ENCODE results near the gene LACRT. TPM values are rescaled to one million over a fixed set of nuclear protein-coding genes. Genes with fewer than 3 reads are reported as not detected.

Gene LACRT
- total and polyA plus RNA-seq, 2 donors (not counting 1 experiment from before 2014, with no cell fraction given) = not detected

DNA sequence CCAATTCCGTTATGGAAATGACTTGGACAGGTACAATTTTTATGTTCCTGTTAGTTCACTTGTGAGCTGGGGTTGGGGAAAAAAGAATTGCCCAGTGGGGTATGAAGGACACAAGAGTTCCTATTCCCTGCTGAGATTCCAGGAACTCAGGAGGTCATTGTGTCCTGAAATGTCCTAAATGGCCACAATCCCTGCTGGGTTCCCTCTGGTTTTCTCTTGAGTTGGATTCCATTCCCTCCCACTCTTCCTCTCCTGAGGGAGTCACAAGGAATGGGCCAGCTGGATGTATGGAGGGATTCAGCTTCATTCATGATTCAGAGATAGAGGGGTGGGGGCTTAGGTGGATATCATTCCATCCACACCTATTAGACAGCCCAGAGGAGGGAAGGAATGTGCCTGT lies 48.0 kb upstream of the LACRT start:
- no peak overlapping the region for H3K4me3 ChIP-seq (ENCODE audit: control extremely low read depth in 1 of 5, extremely low read depth in 1 of 5, insufficient read depth in 1 of 5, low read depth in 2 of 5, low read length in 4 of 5)
- Mint-ChIP-seq H3K9me3 (ENCODE audit: insufficient read depth) (peaks cover 3% of the 10 kb centered on the region), H3K4me3 (no peak overlapping the region), H3K27ac (no peak overlapping the region), H3K27me3 (peaks cover 59% of the 10 kb centered on the region), H3K4me1 (no peaks in the 10 kb centered on the region)
- H4K20me1 ChIP-seq (ENCODE audit: control insufficient read depth, insufficient read depth, low read length, poor library complexity, severe bottlenecking) = no peaks in the 10 kb centered on the region
- ChIA-PET CTCF (no interaction called here), POLR2A (no interaction called here)
- H3K4me1 ChIP-seq (ENCODE audit: control insufficient read depth in 2 of 2, insufficient read depth in 2 of 2, low read length in 2 of 2) = no peaks in the 10 kb centered on the region
- ATAC-seq (ENCODE audit: low read depth) (no peak), DNase-seq (no peak)
- H3K4me2 ChIP-seq (replicated peaks; ENCODE audit: low read depth, low read length, poor library complexity, severe bottlenecking) = no peak overlapping the region
- peaks cover 0 to 4% (median 0%) of the 10 kb centered on the region in 3 donors for H3K9me3 ChIP-seq (ENCODE audit: control extremely low read depth in 1 of 3, control insufficient read depth in 2 of 3, insufficient read depth in 1 of 3, low read length in 2 of 3)
- no peak overlapping the region for H2AFZ ChIP-seq (ENCODE audit: insufficient read depth, low read depth, low read length, poor library complexity, severe bottlenecking)
- H3K27me3 ChIP-seq (replicated peaks in 1 of 4; ENCODE audit: control extremely low read depth in 1 of 4, control insufficient read depth in 3 of 4, insufficient read depth in 4 of 4, low read length in 3 of 4) = peaks cover 0 to 35% (median 8%) of the 10 kb centered on the region in 4 experiments
- no peaks in the 10 kb centered on the region for H3K79me2 ChIP-seq (ENCODE audit: control insufficient read depth, insufficient read depth, low read length)
- no peak overlapping the region for H3K9ac ChIP-seq (ENCODE audit: low read length)
- H3K27ac ChIP-seq (ENCODE audit: low read length in 2 of 2) = no peak overlapping the region
- H3K36me3 ChIP-seq (replicated peaks in 1 of 2; ENCODE audit: control extremely low read depth in 1 of 2, control insufficient read depth in 1 of 2, extremely low read depth in 1 of 2, insufficient read depth in 2 of 2, low read length in 1 of 2) = no peaks in the 10 kb centered on the region
- TF ChIP-seq EZH2 (IDR thresholded peaks at IDR 0.05; ENCODE audit: borderline replicate concordance, insufficient read depth, low read depth, low read length, poor library complexity, severe bottlenecking) = no peak
- WGBS (ENCODE audit: insufficient coverage) = no CpG with 5 or more reads among the region's 1 CpG
- intact Hi-C loops (cut with micrococcal nuclease) = no loop called here

DNA sequence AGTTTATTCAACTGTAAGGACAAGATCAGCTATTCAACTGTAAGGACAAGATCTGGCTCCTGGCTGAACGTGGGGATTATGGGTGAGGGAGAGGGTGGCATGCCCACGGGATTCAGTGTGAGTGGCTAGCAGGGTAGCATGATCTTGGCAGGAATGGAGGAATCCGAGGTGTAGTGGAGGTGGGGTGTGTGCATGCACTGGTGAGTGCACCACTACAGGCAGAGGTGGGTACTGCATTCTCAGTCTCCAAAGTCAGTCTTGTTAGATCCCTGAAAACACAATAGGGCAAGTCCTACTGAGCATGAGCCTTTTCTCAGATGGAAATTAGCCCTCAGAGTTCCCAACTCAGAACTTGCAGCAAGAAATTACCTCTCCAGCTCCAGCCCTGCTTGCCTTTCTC lies 45.7 kb upstream of the LACRT start:
- no peaks in the 10 kb centered on the region for H3K9me3 ChIP-seq (ENCODE audit: control extremely low read depth in 1 of 3, control insufficient read depth in 2 of 3, insufficient read depth in 1 of 3, low read length in 2 of 3)
- H3K4me3 ChIP-seq (ENCODE audit: control extremely low read depth in 1 of 5, extremely low read depth in 1 of 5, insufficient read depth in 1 of 5, low read depth in 2 of 5, low read length in 4 of 5) = no peak overlapping the region
- CTCF ChIA-PET = interaction anchor here (0.6 to 1.1 kb wide), 5 partner anchors 10 to 695 kb away, joined by 3 to 6 read pairs (median 4); no protein-coding TSS in a partner anchor
- Mint-ChIP-seq H3K4me3 (no peak overlapping the region), H3K9me3 (ENCODE audit: insufficient read depth) (no peaks in the 10 kb centered on the region), H3K27ac (no peak overlapping the region), H3K4me1 (no peaks in the 10 kb centered on the region), H3K27me3 (peaks cover 60% of the 10 kb centered on the region)
- TF ChIP-seq, protein P1, sequence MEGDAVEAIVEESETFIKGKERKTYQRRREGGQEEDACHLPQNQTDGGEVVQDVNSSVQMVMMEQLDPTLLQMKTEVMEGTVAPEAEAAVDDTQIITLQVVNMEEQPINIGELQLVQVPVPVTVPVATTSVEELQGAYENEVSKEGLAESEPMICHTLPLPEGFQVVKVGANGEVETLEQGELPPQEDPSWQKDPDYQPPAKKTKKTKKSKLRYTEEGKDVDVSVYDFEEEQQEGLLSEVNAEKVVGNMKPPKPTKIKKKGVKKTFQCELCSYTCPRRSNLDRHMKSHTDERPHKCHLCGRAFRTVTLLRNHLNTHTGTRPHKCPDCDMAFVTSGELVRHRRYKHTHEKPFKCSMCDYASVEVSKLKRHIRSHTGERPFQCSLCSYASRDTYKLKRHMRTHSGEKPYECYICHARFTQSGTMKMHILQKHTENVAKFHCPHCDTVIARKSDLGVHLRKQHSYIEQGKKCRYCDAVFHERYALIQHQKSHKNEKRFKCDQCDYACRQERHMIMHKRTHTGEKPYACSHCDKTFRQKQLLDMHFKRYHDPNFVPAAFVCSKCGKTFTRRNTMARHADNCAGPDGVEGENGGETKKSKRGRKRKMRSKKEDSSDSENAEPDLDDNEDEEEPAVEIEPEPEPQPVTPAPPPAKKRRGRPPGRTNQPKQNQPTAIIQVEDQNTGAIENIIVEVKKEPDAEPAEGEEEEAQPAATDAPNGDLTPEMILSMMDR (IDR thresholded peaks at IDR 0.05) = peak; percentile 62
- no peak for TF ChIP-seq EZH2 (IDR thresholded peaks at IDR 0.05; ENCODE audit: borderline replicate concordance, insufficient read depth, low read depth, low read length, poor library complexity, severe bottlenecking)
- no peaks in the 10 kb centered on the region for H3K4me1 ChIP-seq (ENCODE audit: control insufficient read depth in 2 of 2, insufficient read depth in 2 of 2, low read length in 2 of 2)
- H3K27me3 ChIP-seq (replicated peaks in 1 of 4; ENCODE audit: control extremely low read depth in 1 of 4, control insufficient read depth in 3 of 4, insufficient read depth in 4 of 4, low read length in 3 of 4) = peaks cover 0 to 35% (median 8%) of the 10 kb centered on the region in 4 experiments
- H3K27ac ChIP-seq (ENCODE audit: low read length in 2 of 2) = no peak overlapping the region
- ATAC-seq (ENCODE audit: low read depth) = no peak
- peak; percentile 17 for DNase-seq
- POLR2A ChIA-PET = no interaction called here
- no peak overlapping the region for H2AFZ ChIP-seq (ENCODE audit: insufficient read depth, low read depth, low read length, poor library complexity, severe bottlenecking)
- no peak overlapping the region for H3K4me2 ChIP-seq (replicated peaks; ENCODE audit: low read depth, low read length, poor library complexity, severe bottlenecking)
- H3K79me2 ChIP-seq (ENCODE audit: control insufficient read depth, insufficient read depth, low read length) = no peaks in the 10 kb centered on the region
- H3K9ac ChIP-seq (ENCODE audit: low read length) = no peak overlapping the region
- no peaks in the 10 kb centered on the region for H3K36me3 ChIP-seq (replicated peaks in 1 of 2; ENCODE audit: control extremely low read depth in 1 of 2, control insufficient read depth in 1 of 2, extremely low read depth in 1 of 2, insufficient read depth in 2 of 2, low read length in 1 of 2)
- intact Hi-C loops (cut with micrococcal nuclease) = no loop called here
- WGBS (ENCODE audit: insufficient coverage) = 49% methylated on average over 2 of the region's 3 CpGs
- H4K20me1 ChIP-seq (ENCODE audit: control insufficient read depth, insufficient read depth, low read length, poor library complexity, severe bottlenecking) = no peaks in the 10 kb centered on the region
